ENCODE measurements around the gene BLMH. TPM values are rescaled to one million over a fixed set of nuclear protein-coding genes. Genes with fewer than 3 reads are reported as not detected.
A peak's percentile ranks its signal among the peaks of the same experiment; 100 is the strongest.
"Not testable (repeated sequence)": the region's sequence is repeated elsewhere in the genome, so short reads cannot be mapped to it uniquely, and the experiment has no call there.

The BLMH gene
- total and polyA plus RNA-seq, 4 donors = 10.5 to 50.9 (median 21.6) TPM

DNA sequence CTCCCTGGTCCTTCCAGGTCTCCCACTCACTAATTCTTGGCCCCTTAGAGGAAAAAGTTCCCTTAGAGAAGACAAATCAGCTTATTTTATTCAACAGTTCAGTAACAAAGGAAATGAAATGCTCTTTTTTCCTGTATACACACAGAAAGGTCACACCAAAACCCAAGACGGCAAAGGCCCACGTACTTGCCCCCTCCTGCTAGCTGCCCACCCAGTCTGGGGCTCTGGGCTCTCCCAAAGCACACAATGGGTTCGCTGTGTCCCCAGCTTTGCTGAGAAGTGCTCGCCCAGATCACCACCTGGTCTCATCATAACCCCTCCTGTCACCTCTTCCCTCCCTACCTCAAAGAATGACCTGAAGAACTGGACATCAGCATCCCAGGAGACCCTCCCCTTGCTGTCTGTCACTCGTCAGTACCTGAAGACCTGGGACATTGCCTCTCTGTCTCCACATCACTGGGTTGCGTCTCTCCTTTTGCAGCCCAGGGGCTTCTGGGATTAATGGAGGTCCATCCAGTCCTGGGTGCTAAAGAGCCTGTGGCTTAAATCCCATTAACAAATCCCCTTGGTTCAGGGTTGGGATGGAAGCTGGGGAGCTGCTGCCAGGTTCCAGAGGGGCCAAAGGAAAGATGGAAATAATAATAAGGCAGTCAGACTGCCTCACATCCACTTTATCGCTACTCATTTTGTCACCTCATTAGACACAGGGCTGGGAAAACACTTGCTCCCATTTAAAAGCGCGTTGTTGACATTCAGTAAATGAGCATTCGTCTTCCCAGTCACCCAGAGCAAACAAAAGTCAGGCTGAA, 59.5 kb downstream of the BLMH start:
- DNase-seq (no peak), ATAC-seq (ENCODE audit: insufficient read depth, low FRiP score) (no peak)
- peaks cover 0 to 1% (median 0%) of the 10 kb centered on the region in 4 donors for H3K9me3 ChIP-seq (ENCODE audit: control insufficient read depth in 4 of 4, insufficient read depth in 3 of 4, low read length in 3 of 4)
- no peak for TF ChIP-seq CTCF (IDR thresholded peaks at IDR 0.05; ENCODE audit: control extremely low read depth, extremely low read depth)
- H3K27ac ChIP-seq (ENCODE audit: low read depth in 1 of 2, low read length in 1 of 2) = peak overlapping the region in 1 of 2 donors; percentile 80
- H3K4me1 ChIP-seq (ENCODE audit: control insufficient read depth in 5 of 5, insufficient read depth in 5 of 5, low read length in 5 of 5) = peaks cover 0 to 23% (median 8%) of the 10 kb centered on the region in 5 donors
- H3K36me3 ChIP-seq (ENCODE audit: control insufficient read depth in 4 of 4, insufficient read depth in 4 of 4, low read length in 4 of 4) = no peaks in the 10 kb centered on the region
- H3K4me3 ChIP-seq = no peak overlapping the region
- WGBS, 2 donors = 65 to 72% methylated on average over 10 of the region's 10 CpGs
- H3K27me3 ChIP-seq (ENCODE audit: control insufficient read depth in 3 of 3, insufficient read depth in 3 of 3, low read length in 2 of 3) = peaks cover 0 to 42% (median 15%) of the 10 kb centered on the region in 3 donors
- no peak overlapping the region for H3K9ac ChIP-seq (ENCODE audit: insufficient read depth in 1 of 2, low read length in 2 of 2)

- no peak for TF ChIP-seq CTCF (IDR thresholded peaks at IDR 0.05; ENCODE audit: control extremely low read depth, extremely low read depth)
- 80% methylated on average over 7 of the region's 7 CpGs for WGBS, 2 donors
- Histone ChIP-seq H3K27ac (ENCODE audit: low read depth in 1 of 2, low read length in 1 of 2) (peak overlapping the region in 1 of 2 donors; percentile 44), H3K9me3 (ENCODE audit: control insufficient read depth in 4 of 4, insufficient read depth in 3 of 4, low read length in 3 of 4) (peaks cover 0 to 1% (median 0%) of the 10 kb centered on the region in 4 donors), H3K9ac (ENCODE audit: insufficient read depth in 1 of 2, low read length in 2 of 2) (no peak overlapping the region), H3K4me1 (ENCODE audit: control insufficient read depth in 5 of 5, insufficient read depth in 5 of 5, low read length in 5 of 5) (peaks cover 0 to 14% (median 6%) of the 10 kb centered on the region in 5 donors), H3K27me3 (ENCODE audit: control insufficient read depth in 3 of 3, insufficient read depth in 3 of 3, low read length in 2 of 3) (peaks cover 0 to 30% (median 7%) of the 10 kb centered on the region in 3 donors), H3K4me3 (no peak overlapping the region), H3K36me3 (ENCODE audit: control insufficient read depth in 4 of 4, insufficient read depth in 4 of 4, low read length in 4 of 4) (no peaks in the 10 kb centered on the region)
- DNase-seq = no peak
- ATAC-seq (ENCODE audit: insufficient read depth, low FRiP score) = no peak
Measured at GRCh38 chr17:30230596-30231125, 61.1 kb downstream of the BLMH start.

DNA sequence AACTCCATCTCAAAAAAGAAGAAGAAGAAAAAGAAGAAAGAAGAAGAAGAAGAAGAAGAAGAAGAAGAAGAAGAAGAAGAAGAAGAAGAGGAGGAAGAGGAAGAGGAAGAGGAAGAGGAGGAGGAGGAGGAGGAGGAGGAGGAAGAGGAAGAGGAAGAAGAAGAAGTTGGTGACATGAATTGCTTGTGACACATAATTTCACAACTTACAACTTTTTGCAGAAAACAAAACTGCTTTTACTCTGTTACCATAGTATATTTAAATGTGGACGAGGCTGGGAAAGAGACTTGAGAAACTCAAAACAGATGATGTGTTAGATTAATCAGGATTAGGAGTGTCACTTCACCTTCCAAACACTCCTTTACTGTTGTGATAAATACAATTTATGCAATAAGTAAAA, 61.7 kb downstream of the BLMH start:
- not testable (repeated sequence) for H3K27ac ChIP-seq (ENCODE audit: low read depth in 1 of 2, low read length in 1 of 2); H3K4me3 ChIP-seq
- 16 to 32% methylated on average over 1 of the region's 1 CpG for WGBS, 2 donors

GRCh38 chr17:30229012-30229411, 62.7 kb downstream of the BLMH start:
- ATAC-seq (ENCODE audit: insufficient read depth, low FRiP score) = no peak

More for the DNA sequence above, 61.7 kb downstream of the BLMH start:
- not testable (repeated sequence) for H3K36me3 ChIP-seq (ENCODE audit: control insufficient read depth in 4 of 4, insufficient read depth in 4 of 4, low read length in 4 of 4); H3K9ac ChIP-seq (ENCODE audit: insufficient read depth in 1 of 2, low read length in 2 of 2); DNase-seq; H3K9me3 ChIP-seq (ENCODE audit: control insufficient read depth in 4 of 4, insufficient read depth in 3 of 4, low read length in 3 of 4); ATAC-seq (ENCODE audit: insufficient read depth, low FRiP score); H3K4me1 ChIP-seq (ENCODE audit: control insufficient read depth in 5 of 5, insufficient read depth in 5 of 5, low read length in 5 of 5)
- H3K27me3 ChIP-seq (ENCODE audit: control insufficient read depth in 3 of 3, insufficient read depth in 3 of 3, low read length in 2 of 3) = peaks cover 0 to 27% (median 7%) of the 10 kb centered on the region in 3 donors

More at GRCh38 chr17:30229012-30229411, 62.7 kb downstream of the BLMH start:
- H3K27me3 ChIP-seq (ENCODE audit: control insufficient read depth in 3 of 3, insufficient read depth in 3 of 3, low read length in 2 of 3) = peaks cover 0 to 27% (median 0%) of the 10 kb centered on the region in 3 donors
- H3K9ac ChIP-seq (ENCODE audit: insufficient read depth in 1 of 2, low read length in 2 of 2) = no peak overlapping the region
- WGBS, 2 donors = 66 to 79% methylated on average over 7 of the region's 7 CpGs
- no peaks in the 10 kb centered on the region for H3K9me3 ChIP-seq (ENCODE audit: control insufficient read depth in 4 of 4, insufficient read depth in 3 of 4, low read length in 3 of 4)
- TF ChIP-seq CTCF (IDR thresholded peaks at IDR 0.05; ENCODE audit: control extremely low read depth, extremely low read depth) = no peak
- no peak overlapping the region for H3K4me3 ChIP-seq
- DNase-seq = no peak
- H3K27ac ChIP-seq (ENCODE audit: low read depth in 1 of 2, low read length in 1 of 2) = peak overlapping the region in 1 of 2 donors; percentile 55
- no peaks in the 10 kb centered on the region for H3K36me3 ChIP-seq (ENCODE audit: control insufficient read depth in 4 of 4, insufficient read depth in 4 of 4, low read length in 4 of 4)
- H3K4me1 ChIP-seq (ENCODE audit: control insufficient read depth in 5 of 5, insufficient read depth in 5 of 5, low read length in 5 of 5) = peaks cover 0 to 5% (median 0%) of the 10 kb centered on the region in 5 donors
